Astrocyte (in vitro differentiated cells and primary cell): ENCODE measurements around the gene ZBTB38.

ENCODE experiments used
- CTCF ChIP-seq: IDR thresholded peaks from 2 replicates; pipeline ENCODE4 v1.5.1; 2011; ENCODE audit warnings: low read depth, mild to moderate bottlenecking, inconsistent platforms, low read length, moderate library complexity; ENCODE audit not compliant: insufficient read depth
- EZH2 ChIP-seq: IDR thresholded peaks from 2 replicates; pipeline ENCODE4 v1.6.1; 2012; ENCODE audit warnings: mild to moderate bottlenecking, low read length, inconsistent platforms; ENCODE audit not compliant: insufficient read depth

- TF ChIP-seq CTCF (no peak), EZH2 (no peak)
Measured at GRCh38 chr3:141371882-141372281, 3.6 kb downstream of the ZBTB38 start.
